Activated CD4-positive, alpha-beta T cell treated with anti-CD3 and anti-CD28 coated beads for 4 hours (primary cell): ENCODE measurements around the gene FSIP1.
"Not testable (repeated sequence)": the region's sequence is repeated elsewhere in the genome, so short reads cannot be mapped to it uniquely, and the experiment has no call there.

Experiments
- DNase-seq, 2 donors: peaks; one replicate each; pipeline ENCODE4 v3.0.0-alpha.2; 2020

Gene FSIP1

DNA sequence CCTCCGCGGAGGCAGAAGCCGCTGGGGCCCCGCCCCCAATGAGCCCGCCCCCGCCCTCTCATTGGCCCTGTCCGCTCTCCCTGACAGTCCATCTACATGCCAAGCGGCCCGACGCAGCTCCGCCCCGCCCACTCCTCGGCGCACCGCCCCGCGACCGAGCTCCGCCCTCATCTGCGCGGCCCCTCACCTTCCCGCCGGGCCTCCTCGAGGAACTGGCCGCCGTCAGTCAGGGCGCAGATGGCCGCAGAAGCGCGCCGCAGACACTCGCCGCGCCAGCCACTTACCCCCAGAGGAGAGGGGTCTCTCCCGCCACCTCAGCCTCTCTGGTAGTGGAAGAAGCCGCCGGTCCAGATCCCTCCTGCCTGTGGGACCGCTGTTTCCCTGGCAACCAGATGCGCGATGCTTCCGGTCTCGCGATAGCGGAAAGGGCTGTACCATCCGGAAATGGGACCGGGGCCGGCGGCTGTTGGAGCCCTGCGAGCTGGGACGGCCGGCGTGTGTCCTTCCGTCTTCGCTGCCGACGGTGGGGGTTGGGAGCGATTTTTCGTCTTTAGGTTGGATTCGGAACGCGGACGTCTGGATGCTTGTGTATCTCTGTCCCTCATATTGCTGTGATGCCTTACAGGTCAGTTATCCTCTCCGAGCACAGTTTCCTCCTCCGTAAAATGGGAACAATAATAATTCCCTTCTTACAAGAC lies at the start of gene FSIP1:
FSIP1 (minus strand) TSS at position 401 of the 698 bp plus-strand sequence. CDS start 6,317 bp downstream, outside the sequence.
- DNase-seq = peak; percentile 92 to 94

- DNase-seq = no peak
These were observed 47.5 kb upstream of the FSIP1 start for GRCh38 chr15:39830166-39830565.

DNA sequence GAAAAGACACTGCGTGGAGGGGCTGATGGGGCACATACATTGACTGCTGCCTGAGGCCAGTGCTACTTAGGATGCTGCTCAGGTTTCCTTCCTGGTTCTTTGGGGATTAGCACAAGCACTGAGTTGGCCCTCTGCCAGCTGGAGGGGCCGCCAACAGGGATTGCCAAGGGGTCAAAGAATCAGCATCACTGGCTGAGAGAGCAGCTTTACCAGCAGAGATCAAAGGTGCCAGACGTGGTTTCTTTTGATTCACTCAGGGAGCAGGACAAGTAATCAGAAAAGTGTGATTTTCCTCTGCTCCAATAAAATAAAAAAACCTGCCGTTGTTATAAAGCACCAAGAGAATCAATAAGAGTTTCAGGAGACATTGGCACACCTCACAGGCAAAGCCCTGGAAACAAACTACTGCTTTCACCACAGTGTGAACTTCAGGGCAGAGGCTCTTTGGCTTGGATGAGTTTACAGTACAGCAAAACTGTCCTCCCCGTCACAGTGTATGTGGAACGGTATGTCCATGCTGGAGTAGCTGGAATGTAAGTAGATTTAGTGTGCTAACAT lies 45.8 kb upstream of the FSIP1 start:
- DNase-seq = no peak

GRCh38 chr15:39826975-39827374 lies 44.3 kb upstream of the FSIP1 start:
- no peak for DNase-seq

- no peak for DNase-seq
These were observed 41.0 kb upstream of the FSIP1 start for GRCh38 chr15:39823634-39824033.

GRCh38 chr15:39820050-39820602 lies 37.5 kb upstream of the FSIP1 start:
- no peak for DNase-seq

DNA sequence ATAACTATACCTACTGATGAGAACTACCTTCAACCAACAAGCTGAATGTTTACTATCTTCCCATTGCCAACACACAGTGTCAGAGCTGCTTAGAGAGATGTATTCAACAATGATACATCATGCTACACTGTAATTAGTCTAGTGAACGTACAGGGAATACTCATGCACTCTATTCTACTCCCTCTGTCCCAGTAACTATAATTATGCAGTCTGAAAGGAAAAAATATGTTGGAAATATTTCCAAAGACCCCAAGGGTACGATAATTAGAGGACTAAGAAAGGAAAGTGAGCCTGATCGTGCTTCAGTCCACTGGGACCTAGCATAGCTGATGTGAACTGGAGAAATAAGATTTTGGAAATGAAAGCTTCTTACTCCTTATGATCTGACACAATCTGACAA lies 36.9 kb upstream of the FSIP1 start:
- no peak for DNase-seq

DNA sequence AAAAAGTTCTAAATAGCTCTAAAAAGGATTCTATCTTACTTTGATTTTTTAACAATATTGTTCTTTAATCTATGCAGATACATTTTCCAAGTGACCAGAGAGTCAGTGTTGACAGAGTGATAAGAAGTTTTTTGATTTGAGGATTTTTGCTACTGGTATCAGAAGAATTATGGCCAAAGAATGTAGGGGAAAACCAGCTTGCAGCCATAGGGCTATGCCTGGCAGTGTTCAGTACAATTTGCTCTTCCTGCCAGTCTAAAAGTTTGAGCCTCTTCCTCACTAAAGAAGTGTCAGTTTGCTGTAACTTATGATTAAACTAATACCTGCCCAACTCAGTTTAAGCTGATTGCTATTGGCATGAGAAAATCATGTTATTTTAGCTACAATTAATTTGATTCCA lies 35.3 kb upstream of the FSIP1 start:
- DNase-seq = no peak

GRCh38 chr15:39814489-39814888 lies 31.8 kb upstream of the FSIP1 start:
- DNase-seq = no peak

DNA sequence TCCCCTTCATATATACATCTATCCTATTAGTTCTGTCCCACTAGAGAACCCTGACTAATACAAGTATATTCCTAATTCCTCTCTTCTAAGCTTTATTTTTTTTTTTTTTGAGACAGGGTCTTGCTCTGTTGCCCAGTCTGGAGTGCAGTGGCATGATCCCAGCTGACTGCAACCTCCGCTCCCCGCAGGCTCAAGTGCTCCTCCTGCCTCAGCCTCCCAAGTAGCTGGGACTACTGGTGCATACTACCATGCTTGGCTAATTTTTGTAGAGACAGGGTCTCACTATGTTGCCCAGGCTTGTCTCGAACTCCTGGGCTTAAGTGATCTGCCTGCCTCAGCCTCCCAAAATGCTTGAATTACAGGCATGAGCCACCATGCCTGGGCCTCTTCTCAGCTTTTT lies 30.0 kb upstream of the FSIP1 start:
- not testable (repeated sequence) for DNase-seq

GRCh38 chr15:39808909-39809308 lies 26.3 kb upstream of the FSIP1 start:
- DNase-seq = no peak

DNA sequence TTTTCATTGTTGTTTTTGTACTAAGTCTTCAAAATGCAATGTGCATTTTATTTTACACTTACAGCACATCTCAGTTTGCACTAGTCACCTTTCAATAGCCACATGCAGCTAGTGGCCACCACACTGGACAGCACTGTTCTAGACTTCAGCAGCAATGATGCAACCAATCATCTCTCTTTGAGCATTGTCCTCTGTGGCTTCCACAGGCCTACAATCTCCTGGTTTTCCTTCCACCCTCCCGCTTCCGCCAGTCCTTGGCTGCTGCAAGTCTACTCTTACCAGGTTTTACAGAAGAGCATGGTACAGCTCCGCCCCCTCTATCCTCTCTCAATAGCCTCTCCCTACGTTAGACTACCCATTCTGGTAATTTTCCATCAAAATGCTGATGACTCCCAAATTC lies 25.1 kb upstream of the FSIP1 start:
- no peak for DNase-seq

GRCh38 chr15:39804026-39804425 lies 21.4 kb upstream of the FSIP1 start:
- DNase-seq = no peak

GRCh38 chr15:39803016-39803415 lies 20.4 kb upstream of the FSIP1 start:
- DNase-seq = no peak

GRCh38 chr15:39801641-39802309 lies 19.1 kb upstream of the FSIP1 start:
- DNase-seq = no peak

DNA sequence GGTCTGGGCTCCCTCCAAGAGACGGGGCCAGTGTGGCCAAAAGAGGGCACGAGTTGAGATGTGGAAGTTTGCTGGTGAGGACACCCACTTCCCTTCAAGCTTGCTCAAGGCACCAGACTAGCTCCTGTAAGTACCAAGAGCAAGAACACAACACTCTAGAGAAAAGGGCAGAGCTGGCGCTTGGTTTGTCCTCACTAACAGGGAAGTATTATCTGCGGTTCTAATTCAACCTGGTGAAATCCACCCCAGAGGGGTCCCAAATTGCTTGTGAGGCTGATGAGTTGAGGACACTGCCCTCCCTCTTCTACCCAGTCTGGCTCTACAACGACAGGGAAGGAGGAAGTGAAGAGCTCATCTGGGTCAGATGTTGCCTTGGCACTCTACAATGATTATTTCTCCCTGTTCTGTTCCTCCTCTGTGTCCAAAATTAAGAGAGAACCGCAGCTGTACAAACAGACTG lies 16.9 kb upstream of the FSIP1 start:
- no peak for DNase-seq

DNA sequence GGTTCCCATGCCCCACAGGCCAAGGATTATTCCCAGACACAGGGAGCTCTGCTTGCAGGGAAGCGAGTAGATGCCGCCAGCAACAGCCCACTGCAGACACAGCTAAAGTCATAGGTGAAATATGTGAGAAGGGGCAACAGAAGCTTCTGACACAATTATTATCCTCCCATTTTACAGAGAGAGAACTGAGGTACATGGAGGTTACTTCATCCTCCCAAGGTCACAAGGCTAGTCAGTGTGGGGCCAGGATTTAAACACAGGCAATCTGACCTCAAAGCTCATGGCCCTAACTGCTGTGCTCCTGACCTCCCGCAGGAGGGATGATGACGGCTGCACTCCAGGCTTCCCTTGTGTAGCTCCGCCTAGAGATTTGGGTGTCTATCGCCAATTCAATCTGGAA lies 15.7 kb upstream of the FSIP1 start:
- DNase-seq = no peak

DNA sequence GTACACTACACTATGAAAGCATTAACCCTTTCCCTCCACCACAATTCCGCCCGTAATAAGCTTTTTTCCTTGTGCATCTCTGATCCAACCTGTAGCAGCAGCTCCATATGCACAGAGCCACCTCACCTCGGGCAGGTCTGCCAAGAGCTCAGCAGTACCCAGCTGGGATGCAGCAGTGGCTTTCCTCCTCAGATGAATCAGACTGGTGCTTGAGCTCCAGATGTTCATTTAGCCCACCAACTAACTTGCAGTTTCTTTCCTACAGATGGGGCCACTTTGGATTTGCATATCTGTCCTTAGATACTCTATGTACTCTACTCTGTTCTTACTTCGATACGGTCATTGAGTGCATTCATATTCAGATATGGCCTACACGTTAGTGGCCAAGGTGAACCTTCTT lies 14.8 kb upstream of the FSIP1 start:
- no peak for DNase-seq

DNA sequence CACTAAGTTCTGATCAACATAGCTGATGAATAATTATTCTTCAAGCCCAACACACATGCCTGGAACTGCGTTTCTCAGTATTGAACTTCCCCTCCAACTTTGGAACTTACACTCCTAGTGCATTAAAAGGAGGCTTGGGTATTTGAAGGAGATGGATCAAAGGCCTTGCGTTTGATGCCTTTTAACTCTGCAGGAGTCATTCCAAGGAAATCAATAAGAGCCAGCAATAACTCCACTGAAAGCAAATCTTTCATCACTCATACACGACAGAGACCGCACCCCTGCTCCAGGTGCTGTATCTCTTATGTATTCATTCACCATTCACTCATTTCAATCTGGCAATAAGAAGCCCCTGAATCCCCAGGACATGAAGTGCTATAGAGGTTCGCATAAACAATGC lies 14.0 kb upstream of the FSIP1 start:
- DNase-seq = no peak

GRCh38 chr15:39795486-39795885 lies 12.8 kb upstream of the FSIP1 start:
- DNase-seq = no peak

GRCh38 chr15:39794954-39795353 lies 12.3 kb upstream of the FSIP1 start:
- DNase-seq = no peak

DNA sequence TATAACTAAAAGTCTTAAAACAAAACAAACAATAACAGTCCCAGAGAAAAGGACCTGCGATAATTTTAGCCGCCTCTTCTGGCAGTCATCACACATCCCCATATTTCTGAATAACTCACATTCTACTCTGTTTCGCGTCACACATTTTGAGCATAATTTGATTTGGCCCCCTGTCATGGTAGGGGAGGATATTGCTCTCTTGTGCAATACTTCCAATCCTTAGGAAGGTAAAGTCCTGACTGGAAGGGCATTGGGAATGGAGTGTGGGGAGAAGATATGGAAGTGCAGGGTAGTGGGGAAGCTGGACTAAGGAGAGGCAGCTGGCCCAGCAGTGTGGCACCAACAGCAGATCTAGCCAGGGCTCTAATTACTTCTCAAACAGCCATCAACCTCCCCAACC lies 11.3 kb upstream of the FSIP1 start:
- no peak for DNase-seq

- no peak for DNase-seq
These were observed 10.2 kb upstream of the FSIP1 start for GRCh38 chr15:39792844-39793335.
